K562 (cell line): Measurements from ENCODE around the gene MBNL2. TPM values are rescaled to one million over a fixed set of nuclear protein-coding genes. Genes with fewer than 3 reads are reported as not detected.

Source experiments
- ARID4B ChIP-seq: sonication (generic); formaldehyde crosslinking; IDR thresholded peaks from 2 replicates; pipeline ENCODE4 v1.8.0; 2022; ENCODE audit warnings: mild to moderate bottlenecking, missing genetic modification reagents
- BACH1 ChIP-seq: fragments of 200-800 bp; sonication (Bioruptor generic); IDR thresholded peaks from 2 replicates; pipeline ENCODE4 v1.6.1; 2016; ENCODE audit warnings: missing genetic modification characterization, missing compliant biosample characterization
- CBFB ChIP-seq: sonication (generic); formaldehyde crosslinking; IDR thresholded peaks from 2 replicates; pipeline ENCODE4 v1.4.0; 2020; ENCODE audit warnings: mild to moderate bottlenecking, missing genetic modification reagents
- HDAC6 ChIP-seq: IDR thresholded peaks from 2 replicates; pipeline ENCODE4 v1.6.1; 2012; ENCODE audit warnings: low read depth, mild to moderate bottlenecking, control low read depth, inconsistent platforms, low read length, moderate library complexity
- HDAC8 ChIP-seq: fragments of 450-650 bp; IDR thresholded peaks from 2 replicates; pipeline ENCODE4 v1.6.1; 2016; ENCODE audit warnings: mild to moderate bottlenecking, missing genetic modification characterization, moderate library complexity, missing compliant biosample characterization
- ILF3 ChIP-seq: fragments of 450-650 bp; IDR thresholded peaks from 2 replicates; pipeline ENCODE4 v1.6.1; 2018; ENCODE audit warnings: antibody characterized with exemption, mild to moderate bottlenecking, moderate library complexity, borderline replicate concordance
- MEIS2 ChIP-seq: fragments of 450-650 bp; IDR thresholded peaks from 2 replicates; pipeline ENCODE4 v1.6.1; 2014; ENCODE audit warnings: mild to moderate bottlenecking; ENCODE audit not compliant: partially characterized antibody
- NFE2 ChIP-seq: IDR thresholded peaks from 2 replicates; pipeline ENCODE4 v1.6.1; 2014; ENCODE audit warnings: antibody characterized with exemption, low read depth
- NR3C1 ChIP-seq: sonication (generic); formaldehyde crosslinking; IDR thresholded peaks from 2 replicates; pipeline ENCODE4 v1.8.1; 2022; ENCODE audit warnings: missing genetic modification reagents
- POLR2AphosphoS5 ChIP-seq: IDR thresholded peaks from 2 replicates; pipeline ENCODE4 v1.6.1; 2011; ENCODE audit warnings: mild to moderate bottlenecking, low read depth, low read length, moderate library complexity; ENCODE audit not compliant: control insufficient read depth, insufficient read depth
- RAD51 ChIP-seq: fragments of 450-650 bp; IDR thresholded peaks from 2 replicates; pipeline ENCODE4 v1.7.1; 2016; ENCODE audit warnings: low read depth, mild to moderate bottlenecking, borderline replicate concordance
- RBM39 ChIP-seq: fragments of 200-400 bp; formaldehyde crosslinking; optimal IDR thresholded peaks from 2 replicates; pipeline ENCODE3; 2018; ENCODE audit warnings: low read depth, low read length
- TSC22D4 ChIP-seq: fragments of 450-650 bp; IDR thresholded peaks from 2 replicates; pipeline ENCODE4 v1.6.1; 2016; ENCODE audit warnings: missing genetic modification characterization, missing biosample characterization, control low read depth
- ZNF133 ChIP-seq: fragments of 250-450 bp; sonication (Bioruptor Pico); IDR thresholded peaks from 2 replicates; pipeline ENCODE4 v1.4.0; 2020; ENCODE audit warnings: mild to moderate bottlenecking
- ZNF253 ChIP-seq: fragments of 250-450 bp; sonication (Bioruptor Pico); conservative IDR thresholded peaks from 2 replicates; pipeline ENCODE4 v1.6.1; 2021; ENCODE audit warnings: mild to moderate bottlenecking
- polyA plus RNA-seq, 8 experiments: library from polyadenylated mRNA; depleted of rRNA in 4 of 8; stranded (reverse) in 5 of 8; unstranded in 3 of 8; fragments of >200 nt; fragmentation: Nextera tagmentation in 2 of 8; fragmentation: Illumina TruSeq in 1 of 8; extraction: Ambion mirVana in 2 of 8; extraction: Trizol in 1 of 8; gene quantifications; 2 replicates each; pipeline versions ENCODE4 v1.2.1 to v1.2.3, GENCODE V29; 2011 to 2014; ENCODE audit warnings: inconsistent platforms in 1 of 8, missing spikeins in 1 of 8
- total RNA-seq, 7 experiments: library from RNA; depleted of rRNA in 6 of 7; stranded (reverse); fragments of >200 nt in 6 of 7; fragmentation: Illumina TruSeq in 2 of 7; extraction: Trizol in 2 of 7; gene quantifications; 2 replicates each; pipeline versions ENCODE4 v1.2.1 to v1.2.3, GENCODE V29; 2011 to 2021; ENCODE audit warnings: low replicate concordance in 1 of 7
- TF ChIP-seq, protein P1 (sequence below): fragments of 450-650 bp; IDR thresholded peaks from 2 replicates; pipeline ENCODE4 v1.6.1; 2014; ENCODE audit warnings: low read depth, mild to moderate bottlenecking, moderate library complexity, borderline replicate concordance
- TF ChIP-seq, protein P2 (sequence below): fragments of 250-450 bp; sonication (Bioruptor Pico); IDR thresholded peaks from 2 replicates; pipeline ENCODE4 v1.4.0; 2020

Gene MBNL2
- total and polyA plus RNA-seq, 9 of the 15 experiments (the other 6 are each of a cell fraction or from before 2014, with no cell fraction given): 7.0 to 24.8 (median 13.8) TPM

- TF ChIP-seq MEIS2 (peak; percentile 30), TSC22D4 (tag) (no peak), ZNF133 (CRISPR knock-in tag) (no peak), RAD51 (no peak), POLR2AphosphoS5 (no peak), HDAC8 (tag) (peak; percentile 2; the same call in 1 of the 2 replicates), HDAC6 (no peak), CBFB (no peak), BACH1 (no peak), NFE2 (peak; percentile 53), RBM39 (no peak), ARID4B (CRISPR knock-in tag) (no peak), ZNF253 (CRISPR knock-in tag) (no peak), NR3C1 (CRISPR knock-in tag) (no peak), ILF3 (no peak)
- TF ChIP-seq, protein P1, sequence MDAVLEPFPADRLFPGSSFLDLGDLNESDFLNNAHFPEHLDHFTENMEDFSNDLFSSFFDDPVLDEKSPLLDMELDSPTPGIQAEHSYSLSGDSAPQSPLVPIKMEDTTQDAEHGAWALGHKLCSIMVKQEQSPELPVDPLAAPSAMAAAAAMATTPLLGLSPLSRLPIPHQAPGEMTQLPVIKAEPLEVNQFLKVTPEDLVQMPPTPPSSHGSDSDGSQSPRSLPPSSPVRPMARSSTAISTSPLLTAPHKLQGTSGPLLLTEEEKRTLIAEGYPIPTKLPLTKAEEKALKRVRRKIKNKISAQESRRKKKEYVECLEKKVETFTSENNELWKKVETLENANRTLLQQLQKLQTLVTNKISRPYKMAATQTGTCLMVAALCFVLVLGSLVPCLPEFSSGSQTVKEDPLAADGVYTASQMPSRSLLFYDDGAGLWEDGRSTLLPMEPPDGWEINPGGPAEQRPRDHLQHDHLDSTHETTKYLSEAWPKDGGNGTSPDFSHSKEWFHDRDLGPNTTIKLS: no peak
- TF ChIP-seq, protein P2, sequence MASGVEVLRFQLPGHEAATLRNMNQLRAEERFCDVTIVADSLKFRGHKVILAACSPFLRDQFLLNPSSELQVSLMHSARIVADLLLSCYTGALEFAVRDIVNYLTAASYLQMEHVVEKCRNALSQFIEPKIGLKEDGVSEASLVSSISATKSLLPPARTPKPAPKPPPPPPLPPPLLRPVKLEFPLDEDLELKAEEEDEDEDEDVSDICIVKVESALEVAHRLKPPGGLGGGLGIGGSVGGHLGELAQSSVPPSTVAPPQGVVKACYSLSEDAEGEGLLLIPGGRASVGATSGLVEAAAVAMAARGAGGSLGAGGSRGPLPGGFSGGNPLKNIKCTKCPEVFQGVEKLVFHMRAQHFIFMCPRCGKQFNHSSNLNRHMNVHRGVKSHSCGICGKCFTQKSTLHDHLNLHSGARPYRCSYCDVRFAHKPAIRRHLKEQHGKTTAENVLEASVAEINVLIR (CRISPR knock-in tag): no peak
These were observed 36.0 kb downstream of the MBNL2 start (continued) for GRCh38 chr13:97257800-97258799.
